Keratinocyte (primary cell): ENCODE data around the gene AP3B1. TPM values are rescaled to one million over a fixed set of nuclear protein-coding genes. Genes with fewer than 3 reads are reported as not detected.

ENCODE experiments used
- DNase-seq: peaks from one replicate; pipeline ENCODE4 v3.0.0-alpha.2; 2011; ENCODE audit warnings: low read depth, missing footprints, low spot score
- FAIRE-seq: peaks from 2 replicates; lab custom pipeline; 2011; peaks lifted over from hg19 to GRCh38; lab: Jason Lieb, UNC
- H2AFZ ChIP-seq: 2 replicates; pipeline ENCODE4 v1.6.0; 2012; ENCODE audit warnings: low read length, control low read depth, inconsistent platforms; ENCODE audit not compliant: control insufficient read depth
- H3K27ac ChIP-seq: 2 replicates; pipeline ENCODE4 v1.5.1; 2011; ENCODE audit warnings: low read length; ENCODE audit not compliant: control insufficient read depth, insufficient read depth
- H3K27me3 ChIP-seq: 3 replicates; pipeline ENCODE4 v1.6.0; 2011; ENCODE audit warnings: low read length; ENCODE audit not compliant: control insufficient read depth, insufficient read depth; ENCODE audit errors: extremely low read depth
- H3K36me3 ChIP-seq, 2 experiments: 2 replicates in 1 of 2; 3 replicates in 1 of 2; pipeline ENCODE4 v1.5.1; 2011; ENCODE audit warnings: low read length in 2 of 2, mild to moderate bottlenecking in 1 of 2; ENCODE audit not compliant: control insufficient read depth in 2 of 2, insufficient read depth in 2 of 2; ENCODE audit errors: extremely low read depth in 1 of 2
- H3K4me1 ChIP-seq: 3 replicates; pipeline ENCODE4 v1.5.1; 2011; ENCODE audit warnings: low read length; ENCODE audit not compliant: control insufficient read depth, insufficient read depth; ENCODE audit errors: extremely low read depth
- H3K4me2 ChIP-seq: 3 replicates; pipeline ENCODE4 v1.6.0; 2011; ENCODE audit warnings: low read depth, low read length; ENCODE audit not compliant: control insufficient read depth, insufficient read depth; ENCODE audit errors: extremely low read depth
- H3K4me3 ChIP-seq, 3 experiments: fragments of 200-600 bp in 1 of 3; sonication (generic) in 1 of 3; 2 replicates in 2 of 3; 3 replicates in 1 of 3; pipeline ENCODE4 v1.5.1; 2011 to 2016; ENCODE audit warnings: low read length in 3 of 3, mild to moderate bottlenecking in 3 of 3, control low read depth in 2 of 3, inconsistent platforms in 1 of 3, low read depth in 1 of 3, mixed read lengths in 1 of 3, mixed run types in 1 of 3, moderate library complexity in 1 of 3; ENCODE audit not compliant: control insufficient read depth in 2 of 3, insufficient read depth in 2 of 3; ENCODE audit errors: extremely low read depth in 1 of 3
- H3K79me2 ChIP-seq: 2 replicates; pipeline ENCODE4 v1.6.0; 2012; ENCODE audit warnings: low read length; ENCODE audit not compliant: control insufficient read depth, insufficient read depth
- H3K9ac ChIP-seq: 3 replicates; pipeline ENCODE4 v1.6.0; 2011; ENCODE audit warnings: low read length; ENCODE audit not compliant: control insufficient read depth, insufficient read depth; ENCODE audit errors: extremely low read depth
- H3K9me1 ChIP-seq: 3 replicates; pipeline ENCODE4 v1.6.0; 2011; ENCODE audit warnings: low read length; ENCODE audit not compliant: control insufficient read depth, insufficient read depth; ENCODE audit errors: extremely low read depth
- H3K9me3 ChIP-seq: 2 replicates; pipeline ENCODE4 v1.5.1; 2012; ENCODE audit warnings: low read depth, low read length; ENCODE audit not compliant: control insufficient read depth
- H4K20me1 ChIP-seq: 3 replicates; pipeline ENCODE4 v1.6.0; 2011; ENCODE audit warnings: low read length; ENCODE audit not compliant: control insufficient read depth, insufficient read depth; ENCODE audit errors: extremely low read depth
- EZH2 ChIP-seq: IDR thresholded peaks from one replicate; pipeline ENCODE4 v1.6.1; 2012; ENCODE audit warnings: inconsistent platforms, mild to moderate bottlenecking, low read length, moderate library complexity
- dilution Hi-C: fragments of 300-500 bp; cut with MboI; formaldehyde crosslinking; loops from one replicate; pipeline ENCODE4 v1.7.0; 2020; ENCODE audit warnings: low sequenced_read_pairs; ENCODE audit not compliant: extremely low pct_ligation_motif_present
- polyA plus RNA-seq, 5 experiments: library from polyadenylated mRNA; depleted of rRNA in 3 of 5; stranded (reverse) in 3 of 5; stranded (forward) in 1 of 5; unstranded in 1 of 5; fragments of >200 nt; gene quantifications; 1 replicate in 1 of 5; 2 replicates in 3 of 5; 3 replicates in 1 of 5; pipeline versions ENCODE4 v1.2.1 to v1.2.3, GENCODE V29; 2011 to 2012; ENCODE audit warnings: missing spikeins in 2 of 5, low read depth in 1 of 5, low replicate concordance in 1 of 5
- TF ChIP-seq, protein P1 (sequence below), 3 experiments: IDR thresholded peaks in 1 of 3; conservative IDR thresholded peaks in 1 of 3; optimal IDR thresholded peaks in 1 of 3; 2 replicates in 2 of 3; 3 replicates in 1 of 3; pipeline versions ENCODE3 to v1.5.1; 2011; ENCODE audit warnings: low read length in 3 of 3, mild to moderate bottlenecking in 3 of 3, moderate library complexity in 2 of 3, control low read depth in 1 of 3, inconsistent platforms in 1 of 3; ENCODE audit not compliant: insufficient read depth in 2 of 3; ENCODE audit errors: extremely low read depth in 1 of 3

AP3B1 gene
- polyA plus RNA-seq, 1 donor (not counting 4 experiments of a cell fraction or from before 2014, with no cell fraction given): 65.1 TPM

DNA sequence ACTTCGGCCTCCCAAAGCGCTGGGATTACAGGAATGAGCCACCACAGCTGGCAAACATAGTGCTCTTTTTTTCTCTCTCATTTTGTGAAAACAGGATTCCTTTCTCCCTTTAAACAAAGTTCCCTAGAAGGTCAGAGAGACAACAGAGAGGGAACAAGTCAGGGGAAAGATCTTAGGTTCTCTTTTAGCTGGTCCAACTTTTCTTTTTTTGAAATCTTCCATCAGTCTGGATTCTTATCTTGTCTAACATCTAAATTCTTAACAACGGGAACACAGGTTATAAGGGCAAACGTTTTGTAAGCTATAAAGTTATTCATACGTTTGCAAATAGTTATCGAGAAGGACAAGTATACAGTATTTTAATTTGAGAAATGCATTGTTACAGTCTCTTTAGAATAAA is 294.3 kb downstream of the AP3B1 start:
- Histone ChIP-seq H3K9me1 (no peaks in the 10 kb centered on the region), H2AFZ (no peak overlapping the region), H3K4me1 (no peaks in the 10 kb centered on the region)

DNA sequence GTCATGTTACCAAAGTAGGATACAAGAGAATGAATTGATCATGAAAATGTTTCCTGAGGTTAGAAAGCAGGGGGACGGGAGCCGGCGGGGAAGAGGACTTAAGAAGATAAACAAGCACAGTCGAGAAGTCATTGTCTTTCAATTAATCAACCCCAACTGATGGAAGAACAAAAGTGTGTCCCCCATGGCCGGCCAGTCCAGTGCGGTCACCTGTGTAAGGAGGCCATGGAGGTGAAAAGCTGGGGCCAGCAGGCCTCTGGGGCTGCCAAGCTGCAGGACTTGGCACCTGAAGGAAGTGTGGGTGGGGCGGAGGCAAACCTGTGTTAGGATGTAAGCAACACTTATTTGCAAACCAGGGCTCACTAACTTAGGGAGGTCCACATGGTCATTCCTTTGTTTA is 295.1 kb downstream of the AP3B1 start:
- DNase-seq (no peak), FAIRE-seq (no peak)
- Histone ChIP-seq H3K9me3 (no peaks in the 10 kb centered on the region), H2AFZ (no peak overlapping the region), H3K36me3 (peaks cover 0 to 4% of the 10 kb centered on the region in 2 experiments), H3K27me3 (no peaks in the 10 kb centered on the region), H3K9ac (no peak overlapping the region), H4K20me1 (no peaks in the 10 kb centered on the region), H3K4me1 (no peaks in the 10 kb centered on the region), H3K27ac (no peak overlapping the region), H3K79me2 (no peaks in the 10 kb centered on the region), H3K9me1 (no peaks in the 10 kb centered on the region), H3K4me2 (no peak overlapping the region), H3K4me3 (no peak overlapping the region)
- TF ChIP-seq EZH2: no peak
- TF ChIP-seq, protein P1, sequence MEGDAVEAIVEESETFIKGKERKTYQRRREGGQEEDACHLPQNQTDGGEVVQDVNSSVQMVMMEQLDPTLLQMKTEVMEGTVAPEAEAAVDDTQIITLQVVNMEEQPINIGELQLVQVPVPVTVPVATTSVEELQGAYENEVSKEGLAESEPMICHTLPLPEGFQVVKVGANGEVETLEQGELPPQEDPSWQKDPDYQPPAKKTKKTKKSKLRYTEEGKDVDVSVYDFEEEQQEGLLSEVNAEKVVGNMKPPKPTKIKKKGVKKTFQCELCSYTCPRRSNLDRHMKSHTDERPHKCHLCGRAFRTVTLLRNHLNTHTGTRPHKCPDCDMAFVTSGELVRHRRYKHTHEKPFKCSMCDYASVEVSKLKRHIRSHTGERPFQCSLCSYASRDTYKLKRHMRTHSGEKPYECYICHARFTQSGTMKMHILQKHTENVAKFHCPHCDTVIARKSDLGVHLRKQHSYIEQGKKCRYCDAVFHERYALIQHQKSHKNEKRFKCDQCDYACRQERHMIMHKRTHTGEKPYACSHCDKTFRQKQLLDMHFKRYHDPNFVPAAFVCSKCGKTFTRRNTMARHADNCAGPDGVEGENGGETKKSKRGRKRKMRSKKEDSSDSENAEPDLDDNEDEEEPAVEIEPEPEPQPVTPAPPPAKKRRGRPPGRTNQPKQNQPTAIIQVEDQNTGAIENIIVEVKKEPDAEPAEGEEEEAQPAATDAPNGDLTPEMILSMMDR (optimal IDR thresholded peaks at IDR 0.05 in 1 of 3, IDR thresholded peaks at IDR 0.05 in 1 of 3, conservative IDR thresholded peaks at IDR 0.05 in 1 of 3; ENCODE audit: extremely low read depth in 1 of 3, insufficient read depth in 2 of 3, low read length in 3 of 3): no peak
- dilution Hi-C loops: no loop called here

More for the DNA sequence above, 294.3 kb downstream of the AP3B1 start:
- dilution Hi-C loops: no loop called here
- DNase-seq: no peak
- no peaks in the 10 kb centered on the region for H3K9me3 ChIP-seq
- H3K36me3 ChIP-seq: peaks cover 0 to 4% of the 10 kb centered on the region in 2 experiments
- H3K27me3 ChIP-seq: no peaks in the 10 kb centered on the region
- no peaks in the 10 kb centered on the region for H3K79me2 ChIP-seq
- no peak overlapping the region for H3K9ac ChIP-seq
- no peak overlapping the region for H3K4me3 ChIP-seq
- H3K27ac ChIP-seq: no peak overlapping the region
- no peak for FAIRE-seq
- H4K20me1 ChIP-seq: no peaks in the 10 kb centered on the region
- H3K4me2 ChIP-seq: no peak overlapping the region
- TF ChIP-seq, protein P1 (optimal IDR thresholded peaks at IDR 0.05 in 1 of 3, IDR thresholded peaks at IDR 0.05 in 1 of 3, conservative IDR thresholded peaks at IDR 0.05 in 1 of 3; ENCODE audit: extremely low read depth in 1 of 3, insufficient read depth in 2 of 3, low read length in 3 of 3): no peak
- no peak for TF ChIP-seq EZH2
